ENCODE measurements around the gene AGRN. TPM values are rescaled to one million over a fixed set of nuclear protein-coding genes. Genes with fewer than 3 reads are reported as not detected.
"Not testable (repeated sequence)": the region's sequence is repeated elsewhere in the genome, so short reads cannot be mapped to it uniquely, and the experiment has no call there.

The AGRN gene
- total RNA-seq, 1 experiment from 2014 or later = 446 TPM

DNA sequence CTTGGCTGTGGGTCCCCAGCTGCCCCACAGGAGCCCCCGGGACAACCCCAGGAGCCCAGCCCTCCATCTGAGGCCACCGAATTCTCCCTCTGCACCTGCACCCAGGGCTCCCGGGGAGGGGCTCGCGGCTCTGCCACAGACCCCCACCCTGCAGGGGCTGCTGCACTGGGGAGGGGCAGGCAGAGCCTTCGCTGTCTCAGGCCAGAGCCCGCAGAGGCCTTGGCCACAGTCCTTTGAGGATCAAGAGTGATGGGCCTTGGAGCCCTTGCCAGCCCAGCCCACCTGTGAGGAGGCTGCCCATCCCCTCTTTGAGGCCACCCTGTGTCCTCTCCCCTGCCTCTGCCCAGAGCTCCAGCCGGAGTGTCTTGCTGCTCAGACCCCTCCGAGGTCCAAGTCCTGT lies 44.6 kb upstream of the AGRN start:
- intact Hi-C loops (cut with micrococcal nuclease; ENCODE audit: unreplicated experiment) = no loop called here
- Mint-ChIP-seq H3K4me3 (ENCODE audit: low read depth, unreplicated experiment) (peak overlapping the region; percentile 66), H3K36me3 (ENCODE audit: insufficient read depth, unreplicated experiment) (peaks cover 30% of the 10 kb centered on the region), H3K9me3 (ENCODE audit: low read depth, unreplicated experiment) (no peaks in the 10 kb centered on the region), H3K27ac (ENCODE audit: unreplicated experiment) (no peak overlapping the region), H3K27me3 (ENCODE audit: unreplicated experiment) (peaks cover 13% of the 10 kb centered on the region), H3K4me1 (ENCODE audit: low read depth, unreplicated experiment) (peaks cover 18% of the 10 kb centered on the region)
- CTCF ChIA-PET = interaction anchor here (1.4 to 1.7 kb wide), 3 partner anchors 9 to 71 kb away, joined by 3 to 7 read pairs (median 6); partner anchors contain the start of gene PLEKHN1
- no TSS peak for BruUV-seq (replicated peaks)
- no peak for DNase-seq
- TF ChIP-seq, protein P1, sequence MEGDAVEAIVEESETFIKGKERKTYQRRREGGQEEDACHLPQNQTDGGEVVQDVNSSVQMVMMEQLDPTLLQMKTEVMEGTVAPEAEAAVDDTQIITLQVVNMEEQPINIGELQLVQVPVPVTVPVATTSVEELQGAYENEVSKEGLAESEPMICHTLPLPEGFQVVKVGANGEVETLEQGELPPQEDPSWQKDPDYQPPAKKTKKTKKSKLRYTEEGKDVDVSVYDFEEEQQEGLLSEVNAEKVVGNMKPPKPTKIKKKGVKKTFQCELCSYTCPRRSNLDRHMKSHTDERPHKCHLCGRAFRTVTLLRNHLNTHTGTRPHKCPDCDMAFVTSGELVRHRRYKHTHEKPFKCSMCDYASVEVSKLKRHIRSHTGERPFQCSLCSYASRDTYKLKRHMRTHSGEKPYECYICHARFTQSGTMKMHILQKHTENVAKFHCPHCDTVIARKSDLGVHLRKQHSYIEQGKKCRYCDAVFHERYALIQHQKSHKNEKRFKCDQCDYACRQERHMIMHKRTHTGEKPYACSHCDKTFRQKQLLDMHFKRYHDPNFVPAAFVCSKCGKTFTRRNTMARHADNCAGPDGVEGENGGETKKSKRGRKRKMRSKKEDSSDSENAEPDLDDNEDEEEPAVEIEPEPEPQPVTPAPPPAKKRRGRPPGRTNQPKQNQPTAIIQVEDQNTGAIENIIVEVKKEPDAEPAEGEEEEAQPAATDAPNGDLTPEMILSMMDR (IDR thresholded peaks at IDR 0.05; ENCODE audit: unreplicated experiment) = no peak

DNA sequence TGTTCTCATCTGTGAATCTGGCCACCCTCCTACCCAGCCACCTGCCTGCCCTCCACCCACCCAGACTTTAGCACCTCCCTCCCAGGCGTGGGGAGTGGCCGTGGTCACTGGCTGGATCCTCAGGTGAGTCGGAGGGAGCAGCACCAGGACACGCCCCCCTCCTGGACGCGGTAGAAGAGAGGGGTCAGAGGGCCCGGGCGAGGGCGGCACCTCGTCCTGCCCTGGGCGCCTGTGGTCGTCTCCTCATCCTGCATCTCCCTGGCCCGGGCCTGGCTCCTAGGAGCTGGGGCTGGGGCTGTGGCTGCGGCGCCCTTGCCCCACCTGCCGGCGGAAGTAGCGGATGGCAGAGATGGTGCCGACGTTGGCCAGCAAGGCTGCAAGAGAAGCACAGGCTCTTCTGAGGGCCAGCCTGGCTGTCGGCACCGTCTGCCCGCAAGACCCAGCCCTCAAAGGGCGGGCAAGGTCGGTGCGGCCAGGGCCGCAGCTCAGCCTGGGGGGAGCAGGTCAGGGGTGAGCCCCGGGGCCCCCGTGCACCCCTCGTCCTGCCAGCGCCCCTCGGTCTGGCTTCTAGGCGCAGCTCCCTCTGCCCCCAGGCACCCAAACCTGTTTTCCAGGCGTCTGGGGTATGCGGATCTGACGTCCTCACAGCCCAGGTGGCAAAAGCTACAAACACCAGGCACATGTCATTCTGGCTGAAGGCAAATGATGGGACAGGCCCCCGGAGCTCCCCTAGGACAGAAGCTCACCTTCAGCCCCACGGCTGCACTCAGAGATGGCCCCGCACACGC lies 43.8 kb upstream of the AGRN start:
- CTCF ChIA-PET = interaction anchor here (0.5 to 1.7 kb wide), 6 partner anchors 9 to 907 kb away, joined by 3 to 7 read pairs (median 3); partner anchors contain the start of genes NOC2L and PLEKHN1
- TF ChIP-seq, protein P1 (IDR thresholded peaks at IDR 0.05; ENCODE audit: unreplicated experiment) = peak; percentile 78
- Mint-ChIP-seq H3K27me3 (ENCODE audit: unreplicated experiment) (peaks cover 13% of the 10 kb centered on the region), H3K4me1 (ENCODE audit: low read depth, unreplicated experiment) (peaks cover 18% of the 10 kb centered on the region), H3K27ac (ENCODE audit: unreplicated experiment) (peak overlapping the region; percentile 74), H3K36me3 (ENCODE audit: insufficient read depth, unreplicated experiment) (peaks cover 30% of the 10 kb centered on the region), H3K9me3 (ENCODE audit: low read depth, unreplicated experiment) (no peaks in the 10 kb centered on the region), H3K4me3 (ENCODE audit: low read depth, unreplicated experiment) (peak overlapping the region; percentile 66)
- BruUV-seq (replicated peaks) = no TSS peak
- DNase-seq = peak; percentile 87
- intact Hi-C loops (cut with micrococcal nuclease; ENCODE audit: unreplicated experiment) = no loop called here

GRCh38 chr1:976791-977190 lies 43.1 kb upstream of the AGRN start:
- BruUV-seq (replicated peaks); H3K27ac Mint-ChIP-seq (ENCODE audit: unreplicated experiment); H3K9me3 Mint-ChIP-seq (ENCODE audit: low read depth, unreplicated experiment); intact Hi-C loops (cut with micrococcal nuclease; ENCODE audit: unreplicated experiment); DNase-seq: not testable (repeated sequence)
- Mint-ChIP-seq H3K36me3 (ENCODE audit: insufficient read depth, unreplicated experiment) (peaks cover 30% of the 10 kb centered on the region), H3K4me1 (ENCODE audit: low read depth, unreplicated experiment) (peaks cover 18% of the 10 kb centered on the region), H3K4me3 (ENCODE audit: low read depth, unreplicated experiment) (peak overlapping the region; percentile 66), H3K27me3 (ENCODE audit: unreplicated experiment) (peaks cover 13% of the 10 kb centered on the region)
- CTCF ChIA-PET = interaction anchor here (1.4 to 1.7 kb wide), 2 partner anchors 10 to 72 kb away, joined by 6 to 7 read pairs; partner anchors contain the start of gene PLEKHN1

DNA sequence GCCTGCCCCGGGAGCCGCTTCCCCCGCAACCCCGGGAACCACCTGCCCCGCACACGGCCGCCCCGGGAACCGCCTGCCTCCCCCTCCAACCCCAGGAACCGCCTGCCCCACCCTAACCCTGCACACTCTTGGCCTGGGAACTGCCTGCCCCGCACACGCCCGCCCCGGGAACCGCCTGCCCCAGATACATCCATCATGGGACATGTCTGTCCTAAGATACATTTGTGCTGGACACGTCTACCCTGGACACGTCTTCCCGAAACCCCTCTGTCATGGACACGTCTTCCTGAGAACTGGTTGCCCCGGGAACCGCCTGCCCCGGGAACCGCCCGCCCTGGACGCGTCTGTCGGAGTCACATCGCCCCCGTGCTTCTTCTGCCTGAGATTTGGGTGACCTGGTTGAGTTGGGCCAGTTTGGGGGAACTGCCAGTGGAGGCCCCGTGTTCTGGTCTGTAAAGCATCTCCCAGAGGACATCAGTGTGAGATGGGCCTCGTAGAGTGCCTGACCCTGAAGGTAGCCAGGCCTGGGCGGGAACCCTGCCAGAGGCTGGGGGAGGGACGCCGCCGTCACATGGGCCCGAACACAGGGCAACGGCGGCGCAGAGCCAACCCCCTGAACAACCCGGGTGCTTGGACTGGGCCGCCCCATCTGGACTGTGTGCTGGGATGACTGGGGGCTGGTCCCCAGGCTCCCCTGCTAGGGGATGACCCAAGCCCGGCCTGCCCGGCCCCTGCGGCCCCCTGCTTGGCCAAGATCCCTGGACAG lies 41.7 kb upstream of the AGRN start:
- CTCF ChIA-PET = no interaction called here
- peak overlapping the region; percentile 82 for H3K27ac Mint-ChIP-seq (ENCODE audit: unreplicated experiment)
- peak overlapping the region; percentile 58 for H3K4me3 Mint-ChIP-seq (ENCODE audit: low read depth, unreplicated experiment)
- H3K36me3 Mint-ChIP-seq (ENCODE audit: insufficient read depth, unreplicated experiment) = peaks cover 28% of the 10 kb centered on the region
- TF ChIP-seq, protein P1 (IDR thresholded peaks at IDR 0.05; ENCODE audit: unreplicated experiment) = no peak
- peaks cover 27% of the 10 kb centered on the region for H3K27me3 Mint-ChIP-seq (ENCODE audit: unreplicated experiment)
- intact Hi-C loops (cut with micrococcal nuclease; ENCODE audit: unreplicated experiment) = no loop called here
- no peaks in the 10 kb centered on the region for H3K9me3 Mint-ChIP-seq (ENCODE audit: low read depth, unreplicated experiment)
- DNase-seq = no peak
- H3K4me1 Mint-ChIP-seq (ENCODE audit: low read depth, unreplicated experiment) = peaks cover 18% of the 10 kb centered on the region
- no TSS peak for BruUV-seq (replicated peaks)
